Measurements from ENCODE around the gene SLC38A2. TPM values are rescaled to one million over a fixed set of nuclear protein-coding genes. Genes with fewer than 3 reads are reported as not detected.

Gene SLC38A2
- total RNA-seq, 4 donors from 2014 or later: 632 to 1,386 (median 819) TPM

DNA sequence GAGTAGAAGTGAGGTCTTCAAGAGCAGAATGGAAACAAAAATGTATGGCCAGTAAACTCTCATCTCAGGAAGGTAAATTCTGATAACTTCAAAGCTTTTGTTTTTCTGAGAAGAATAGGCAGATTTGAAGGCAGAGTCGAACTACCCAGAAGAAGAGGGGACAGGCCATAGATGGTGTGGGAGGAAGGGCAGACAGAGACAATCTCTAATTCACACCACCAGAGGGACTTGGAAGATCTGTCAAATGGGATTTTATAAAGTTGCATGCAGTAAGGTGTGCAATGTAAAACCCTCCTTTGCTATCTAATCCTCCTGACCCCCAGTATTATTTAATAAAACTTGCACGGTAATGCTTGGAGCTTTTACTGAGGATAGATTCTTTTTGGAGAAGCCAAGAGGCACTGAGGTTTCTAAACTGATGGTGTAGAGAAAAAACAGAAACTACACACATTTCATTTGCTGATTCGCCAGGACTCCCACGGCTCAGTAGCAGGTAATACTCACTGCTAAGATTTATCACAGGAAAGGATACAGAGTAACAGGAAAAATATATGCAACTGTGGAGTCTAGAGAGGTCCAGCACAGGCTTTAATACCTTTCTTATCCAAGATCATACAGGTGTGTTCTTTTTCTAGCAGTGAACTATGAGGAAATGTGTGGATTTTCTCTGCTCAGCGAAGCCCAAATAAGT is 18.3 kb downstream of the SLC38A2 start:
- TF ChIP-seq POLR2A (IDR thresholded peaks at IDR 0.05): no peak
- no peak for TF ChIP-seq EP300 (IDR thresholded peaks at IDR 0.05)
- TF ChIP-seq, protein P1, sequence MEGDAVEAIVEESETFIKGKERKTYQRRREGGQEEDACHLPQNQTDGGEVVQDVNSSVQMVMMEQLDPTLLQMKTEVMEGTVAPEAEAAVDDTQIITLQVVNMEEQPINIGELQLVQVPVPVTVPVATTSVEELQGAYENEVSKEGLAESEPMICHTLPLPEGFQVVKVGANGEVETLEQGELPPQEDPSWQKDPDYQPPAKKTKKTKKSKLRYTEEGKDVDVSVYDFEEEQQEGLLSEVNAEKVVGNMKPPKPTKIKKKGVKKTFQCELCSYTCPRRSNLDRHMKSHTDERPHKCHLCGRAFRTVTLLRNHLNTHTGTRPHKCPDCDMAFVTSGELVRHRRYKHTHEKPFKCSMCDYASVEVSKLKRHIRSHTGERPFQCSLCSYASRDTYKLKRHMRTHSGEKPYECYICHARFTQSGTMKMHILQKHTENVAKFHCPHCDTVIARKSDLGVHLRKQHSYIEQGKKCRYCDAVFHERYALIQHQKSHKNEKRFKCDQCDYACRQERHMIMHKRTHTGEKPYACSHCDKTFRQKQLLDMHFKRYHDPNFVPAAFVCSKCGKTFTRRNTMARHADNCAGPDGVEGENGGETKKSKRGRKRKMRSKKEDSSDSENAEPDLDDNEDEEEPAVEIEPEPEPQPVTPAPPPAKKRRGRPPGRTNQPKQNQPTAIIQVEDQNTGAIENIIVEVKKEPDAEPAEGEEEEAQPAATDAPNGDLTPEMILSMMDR (IDR thresholded peaks at IDR 0.05): no peak
- TF ChIP-seq POLR2AphosphoS5 (IDR thresholded peaks at IDR 0.05): no peak
- Histone ChIP-seq H3K36me3 (peaks cover 3% of the 10 kb centered on the region), H3K27ac (no peak overlapping the region), H3K9me3 (no peaks in the 10 kb centered on the region), H3K4me1 (peaks cover 3% of the 10 kb centered on the region), H3K4me3 (no peak overlapping the region), H3K27me3 (no peaks in the 10 kb centered on the region)
- DNase-seq (ENCODE audit: low spot score in 2 of 2): no peak
- 80% methylated on average over 5 of the region's 5 CpGs for WGBS

DNA sequence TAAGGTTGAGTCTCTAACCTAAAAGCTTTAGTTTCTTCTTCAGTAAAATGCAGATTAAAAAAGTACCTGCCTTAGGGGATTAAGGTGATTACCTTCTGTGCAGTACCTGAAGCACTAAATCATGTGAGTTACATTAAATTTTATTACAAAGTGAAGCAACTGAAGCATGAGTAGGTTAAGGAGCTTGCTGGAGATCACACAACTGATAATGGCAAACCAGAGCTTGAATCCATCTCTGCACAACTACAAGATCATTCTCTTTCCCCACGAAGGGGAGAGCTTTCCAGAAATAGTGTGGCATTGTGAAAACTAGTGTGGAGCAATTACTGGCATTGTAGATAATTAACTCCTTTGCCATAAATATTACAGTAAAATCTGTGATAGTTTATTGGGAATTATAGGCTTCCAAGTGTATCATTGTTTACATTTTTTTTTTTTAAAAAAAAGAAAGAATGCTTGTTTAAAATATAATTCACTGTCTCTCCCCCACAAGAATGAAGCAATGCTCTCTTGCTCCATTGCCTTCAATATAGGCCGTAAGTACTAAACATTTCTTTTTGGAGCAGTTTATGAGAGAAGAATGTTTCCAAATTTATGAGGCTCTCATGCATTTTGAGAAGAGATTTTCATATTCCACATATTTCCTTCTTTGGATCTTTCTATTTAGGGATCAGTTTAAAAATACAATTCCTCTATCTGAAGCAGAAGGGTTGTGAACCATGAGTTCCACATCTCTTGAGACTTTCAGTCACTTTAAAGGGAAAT is 20.5 kb downstream of the SLC38A2 start:
- TF ChIP-seq, protein P1 (IDR thresholded peaks at IDR 0.05): no peak
- TF ChIP-seq EP300 (IDR thresholded peaks at IDR 0.05): no peak
- no peak for TF ChIP-seq POLR2A (IDR thresholded peaks at IDR 0.05)
- TF ChIP-seq POLR2AphosphoS5 (IDR thresholded peaks at IDR 0.05): no peak
- H3K4me3 ChIP-seq: no peak overlapping the region
- DNase-seq (ENCODE audit: low spot score in 2 of 2): no peak
- H3K4me1 ChIP-seq: no peaks in the 10 kb centered on the region
- no peak overlapping the region for H3K27ac ChIP-seq
- H3K36me3 ChIP-seq: no peaks in the 10 kb centered on the region
- 48% methylated on average over 2 of the region's 2 CpGs for WGBS
- no peaks in the 10 kb centered on the region for H3K27me3 ChIP-seq
- no peaks in the 10 kb centered on the region for H3K9me3 ChIP-seq

DNA sequence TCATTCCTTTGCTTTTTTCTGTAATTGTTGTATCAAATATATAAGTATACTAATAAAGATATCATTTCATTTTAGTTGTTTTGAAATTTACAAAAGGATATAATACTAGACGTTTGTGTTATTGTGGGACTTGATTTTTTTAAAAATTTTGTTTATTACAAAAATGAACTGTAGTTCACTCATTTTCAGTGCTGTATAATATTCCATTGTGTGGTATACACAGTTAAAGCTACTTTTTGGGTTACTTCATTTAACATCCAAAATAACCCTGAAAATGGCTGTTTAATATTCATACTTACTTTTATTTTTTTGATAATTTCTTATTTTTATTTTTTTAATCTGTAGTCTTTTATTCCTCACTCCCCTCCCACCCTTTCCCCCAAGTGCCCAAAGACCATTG is 21.4 kb downstream of the SLC38A2 start:
- DNase-seq (ENCODE audit: low spot score in 2 of 2): no peak
- no peak overlapping the region for H3K4me3 ChIP-seq
- TF ChIP-seq POLR2A (IDR thresholded peaks at IDR 0.05) (no peak), EP300 (IDR thresholded peaks at IDR 0.05) (no peak), POLR2AphosphoS5 (IDR thresholded peaks at IDR 0.05) (no peak)
- TF ChIP-seq, protein P1 (IDR thresholded peaks at IDR 0.05): no peak
- no peaks in the 10 kb centered on the region for H3K4me1 ChIP-seq
- no peaks in the 10 kb centered on the region for H3K36me3 ChIP-seq
- H3K9me3 ChIP-seq: no peaks in the 10 kb centered on the region
- H3K27me3 ChIP-seq: no peaks in the 10 kb centered on the region
- no peak overlapping the region for H3K27ac ChIP-seq
- WGBS: 94% methylated on average over 1 of the region's 1 CpG

DNA sequence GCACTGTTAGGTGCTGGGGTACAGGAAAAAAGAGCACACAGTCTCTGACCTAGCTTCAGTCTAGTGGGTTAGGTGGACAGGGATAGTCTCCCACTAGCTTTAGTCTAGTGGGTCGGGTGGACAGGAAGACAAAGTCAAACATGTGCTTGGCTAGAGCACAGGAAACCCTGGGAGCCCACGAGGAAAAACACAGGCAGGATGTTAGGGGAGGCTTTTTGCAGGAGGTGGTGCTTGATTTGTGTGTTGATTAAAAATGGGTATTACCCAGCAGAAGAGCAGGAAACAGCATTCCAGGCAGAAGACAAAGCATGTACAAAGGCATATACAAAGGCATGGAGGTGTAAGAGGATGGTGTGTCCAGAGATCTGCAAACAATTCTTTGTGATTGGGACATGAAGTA is 23.3 kb downstream of the SLC38A2 start:
- DNase-seq (ENCODE audit: low spot score in 2 of 2): no peak
- no peaks in the 10 kb centered on the region for H3K27me3 ChIP-seq
- 54% methylated on average over 2 of the region's 2 CpGs for WGBS
- H3K9me3 ChIP-seq: no peaks in the 10 kb centered on the region
- TF ChIP-seq EP300 (IDR thresholded peaks at IDR 0.05): no peak
- TF ChIP-seq, protein P1 (IDR thresholded peaks at IDR 0.05): no peak
- no peak for TF ChIP-seq POLR2A (IDR thresholded peaks at IDR 0.05)
- no peak for TF ChIP-seq POLR2AphosphoS5 (IDR thresholded peaks at IDR 0.05)
- no peak overlapping the region for H3K27ac ChIP-seq
- H3K4me1 ChIP-seq: no peaks in the 10 kb centered on the region
- no peaks in the 10 kb centered on the region for H3K36me3 ChIP-seq
- no peak overlapping the region for H3K4me3 ChIP-seq

DNA sequence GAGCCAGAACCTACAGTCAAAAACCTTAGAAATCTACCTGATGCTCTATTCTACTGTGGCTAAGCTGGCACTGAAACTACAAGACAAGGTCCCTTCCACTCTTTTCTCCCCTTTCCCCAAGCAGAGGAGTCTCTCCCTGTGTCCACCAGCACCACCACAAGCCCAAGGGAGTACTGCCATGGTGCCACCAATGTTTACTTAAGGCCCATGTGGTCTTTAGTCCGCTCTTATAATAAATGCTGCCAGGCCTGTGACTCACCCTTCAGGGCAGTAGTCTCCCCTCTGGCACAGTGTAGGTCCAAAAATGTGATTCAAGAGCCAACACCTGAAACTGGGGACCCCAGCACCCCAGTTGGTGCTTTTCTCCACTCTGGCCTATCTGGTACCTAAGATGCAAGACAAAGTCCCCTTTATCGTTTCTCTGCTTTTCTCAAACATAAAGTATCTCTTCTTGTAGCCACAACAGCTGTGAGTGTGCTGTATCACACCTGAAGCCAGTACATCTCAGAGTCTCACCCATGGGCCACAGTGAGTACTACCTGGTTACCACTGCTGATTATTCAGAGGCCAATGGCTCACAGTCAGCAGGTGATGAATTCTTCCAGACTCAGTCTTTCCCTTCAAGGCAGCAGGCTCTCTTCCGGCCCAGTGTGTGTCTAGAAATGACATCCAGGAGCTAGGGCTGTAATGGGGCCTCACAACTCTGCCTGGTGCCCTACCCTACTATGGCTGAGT is 29.3 kb downstream of the SLC38A2 start:
- H3K27ac ChIP-seq: no peak overlapping the region
- no peaks in the 10 kb centered on the region for H3K36me3 ChIP-seq
- H3K27me3 ChIP-seq: no peaks in the 10 kb centered on the region
- 92% methylated on average over 3 of the region's 3 CpGs for WGBS
- no peaks in the 10 kb centered on the region for H3K9me3 ChIP-seq
- peaks cover 6% of the 10 kb centered on the region for H3K4me1 ChIP-seq
- no peak for DNase-seq (ENCODE audit: low spot score in 2 of 2)
- TF ChIP-seq POLR2A (IDR thresholded peaks at IDR 0.05) (no peak), POLR2AphosphoS5 (IDR thresholded peaks at IDR 0.05) (no peak), EP300 (IDR thresholded peaks at IDR 0.05) (no peak)
- TF ChIP-seq, protein P1 (IDR thresholded peaks at IDR 0.05): no peak
- no peak overlapping the region for H3K4me3 ChIP-seq
